ENCODE data around the gene FIGN. TPM values are rescaled to one million over a fixed set of nuclear protein-coding genes. Genes with fewer than 3 reads are reported as not detected.

The FIGN gene
- total and polyA plus RNA-seq, 2 of the 8 experiments (the other 6 are each of a cell fraction or from before 2014, with no cell fraction given), result 5.0 to 22.8 TPM

- Histone ChIP-seq H3K23me2 (ENCODE audit: low read depth, low read length) (no peaks in the 10 kb centered on the region), H4K91ac (replicated peaks; ENCODE audit: insufficient read length, low read length) (no peak overlapping the region), H2BK5ac (ENCODE audit: low read depth, low read length) (no peak overlapping the region), H3K27ac (ENCODE audit: low read depth, low read length) (no peak overlapping the region), H2BK120ac (replicated peaks; ENCODE audit: low read depth, low read length) (no peak overlapping the region), H3K4me1 (replicated peaks in 1 of 4; ENCODE audit: control insufficient read depth in 3 of 4, insufficient read depth in 4 of 4, low read length in 3 of 4) (no peaks in the 10 kb centered on the region), H3K79me2 (ENCODE audit: control insufficient read depth in 1 of 2, insufficient read depth in 2 of 2, low read length in 2 of 2) (no peaks in the 10 kb centered on the region), H4K20me1 (replicated peaks in 1 of 2; ENCODE audit: control insufficient read depth in 1 of 2, insufficient read depth in 2 of 2, low read length in 2 of 2) (no peaks in the 10 kb centered on the region), H3K79me1 (ENCODE audit: low read depth, low read length) (no peaks in the 10 kb centered on the region), H4K5ac (ENCODE audit: insufficient read length, low read depth, low read length) (no peak overlapping the region), H4K8ac (ENCODE audit: extremely low read depth, insufficient read depth, low read length) (no peak overlapping the region), H2AFZ (ENCODE audit: low read length) (no peak overlapping the region), H3K4me3 (ENCODE audit: extremely low read depth in 1 of 4, insufficient read depth in 2 of 4, low read depth in 3 of 4, low read length in 4 of 4) (no peak overlapping the region), H3K4me2 (ENCODE audit: insufficient read depth in 1 of 2, low read depth in 2 of 2, low read length in 2 of 2) (no peak overlapping the region), H3K14ac (ENCODE audit: insufficient read length) (no peak overlapping the region), H3K18ac (ENCODE audit: extremely low read depth, low read length) (no peak overlapping the region), H3K4ac (replicated peaks; ENCODE audit: insufficient read length, low read depth, low read length) (no peak overlapping the region), H3K56ac (replicated peaks; ENCODE audit: insufficient read length, low read depth, low read length) (no peak overlapping the region), H3K36me3 (ENCODE audit: control insufficient read depth in 2 of 4, insufficient read depth in 4 of 4, low read length in 3 of 4) (no peaks in the 10 kb centered on the region), H2BK12ac (ENCODE audit: low read depth, low read length) (no peak overlapping the region), H3K23ac (ENCODE audit: insufficient read length) (no peak overlapping the region), H2AK5ac (ENCODE audit: low read depth, low read length) (no peak overlapping the region), H3K27me3 (replicated peaks in 1 of 4; ENCODE audit: control insufficient read depth in 3 of 4, extremely low read depth in 1 of 4, insufficient read depth in 3 of 4, low read length in 3 of 4) (no peaks in the 10 kb centered on the region), H2BK15ac (ENCODE audit: low read length) (no peak overlapping the region), H3K9me3 (ENCODE audit: insufficient read depth in 2 of 2, low read depth in 1 of 2, low read length in 1 of 2) (no peaks in the 10 kb centered on the region), H3K9ac (replicated peaks in 1 of 4; ENCODE audit: extremely low read depth in 1 of 4, low read depth in 3 of 4, low read length in 3 of 4) (no peak overlapping the region), H2BK20ac (ENCODE audit: low read length) (no peak overlapping the region)
- ChIA-PET POLR2A (ENCODE audit: partially characterized antibody) (no interaction called here), CTCF (ENCODE audit: partially characterized antibody) (no interaction called here)
- no peak for FAIRE-seq
- 88% methylated on average over 6 of the region's 6 CpGs; no CpG with 5 or more reads in 1 of the 2 experiments for WGBS, 2 experiments (ENCODE audit: extremely low coverage in 1 of 2, insufficient coverage in 1 of 2, insufficient read length in 1 of 2, insufficient replicate concordance in 2 of 2, low coverage in 1 of 2, low lambda C conversion rate in 2 of 2, missing lambda C conversion rate in 1 of 2)
- DNase-seq (ENCODE audit: low read depth in 1 of 2, low spot score in 2 of 2), result no peak
- TF ChIP-seq GABPA (IDR thresholded peaks at IDR 0.05; ENCODE audit: borderline replicate concordance, insufficient read depth, low read length) (no peak), TAF7 (optimal IDR thresholded peaks at IDR 0.05; ENCODE audit: borderline replicate concordance, low read depth, low read length) (no peak), CBX5 (IDR thresholded peaks at IDR 0.05; ENCODE audit: low read depth, low read length) (no peak), SP4 (IDR thresholded peaks at IDR 0.05; ENCODE audit: low read length) (no peak), E2F6 (IDR thresholded peaks at IDR 0.05) (no peak), HDAC2 (IDR thresholded peaks at IDR 0.05; ENCODE audit: borderline replicate concordance in 1 of 2, low read depth in 2 of 2, low read length in 2 of 2) (no peak), JUN (IDR thresholded peaks at IDR 0.05; ENCODE audit: low read depth, low read length) (no peak), CHD1 (IDR thresholded peaks at IDR 0.05; ENCODE audit: low read depth, low read length) (no peak)
- TF ChIP-seq, protein P1, sequence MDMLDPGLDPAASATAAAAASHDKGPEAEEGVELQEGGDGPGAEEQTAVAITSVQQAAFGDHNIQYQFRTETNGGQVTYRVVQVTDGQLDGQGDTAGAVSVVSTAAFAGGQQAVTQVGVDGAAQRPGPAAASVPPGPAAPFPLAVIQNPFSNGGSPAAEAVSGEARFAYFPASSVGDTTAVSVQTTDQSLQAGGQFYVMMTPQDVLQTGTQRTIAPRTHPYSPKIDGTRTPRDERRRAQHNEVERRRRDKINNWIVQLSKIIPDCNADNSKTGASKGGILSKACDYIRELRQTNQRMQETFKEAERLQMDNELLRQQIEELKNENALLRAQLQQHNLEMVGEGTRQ (IDR thresholded peaks at IDR 0.05; ENCODE audit: low read length), result no peak
Measured at GRCh38 chr2:163779970-163780597, 44.3 kb upstream of the FIGN start.

Measured in H1 (cell line).